ENCODE data around the gene CATSPER1.

- TF ChIP-seq CTCF (IDR thresholded peaks at IDR 0.05; ENCODE audit: low read length) (no peak), EZH2 (optimal IDR thresholded peaks at IDR 0.05; ENCODE audit: low read depth, low read length) (no peak), EZH2phosphoT487 (IDR thresholded peaks at IDR 0.05; ENCODE audit: low read length) (no peak)
These were observed 41.4 kb upstream of the CATSPER1 start for GRCh38 chr11:66067640-66068039.
